ENCODE data around the gene TAS2R30.
"Not testable (repeated sequence)": the region's sequence is repeated elsewhere in the genome, so short reads cannot be mapped to it uniquely, and the experiment has no call there.

The TAS2R30 gene

GRCh38 chr12:11114130-11114529 lies 20.3 kb downstream of the TAS2R30 start:
- DNase-seq (ENCODE audit: low spot score) = not testable (repeated sequence)

GRCh38 chr12:11111213-11111612 lies 23.2 kb downstream of the TAS2R30 start:
- DNase-seq (ENCODE audit: low spot score) = not testable (repeated sequence)

GRCh38 chr12:11108862-11109261 lies 25.6 kb downstream of the TAS2R30 start:
- DNase-seq (ENCODE audit: low spot score) = no peak

- no peak for DNase-seq (ENCODE audit: low spot score)
Measured at GRCh38 chr12:11107719-11108118, 26.7 kb downstream of the TAS2R30 start.

- DNase-seq (ENCODE audit: low spot score) = no peak
Measured at GRCh38 chr12:11106288-11106687, 28.2 kb downstream of the TAS2R30 start.

- no peak for DNase-seq (ENCODE audit: low spot score)
Measured at GRCh38 chr12:11105546-11105945, 28.9 kb downstream of the TAS2R30 start.

GRCh38 chr12:11094910-11095309 lies 39.5 kb downstream of the TAS2R30 start:
- not testable (repeated sequence) for DNase-seq (ENCODE audit: low spot score)

GRCh38 chr12:11092128-11092527 lies 42.3 kb downstream of the TAS2R30 start, which contains the start of gene TAS2R43:
Gene TAS2R43, minus strand, starts transcription at chr12:11092313. Its CDS starts 84 bp downstream, at chr12:11092229.
- DNase-seq (ENCODE audit: low spot score) = no peak

GRCh38 chr12:11089246-11089645 lies 45.2 kb downstream of the TAS2R30 start:
- DNase-seq (ENCODE audit: low spot score) = no peak

- DNase-seq (ENCODE audit: low spot score) = no peak
Measured at GRCh38 chr12:11085419-11085818, 49.0 kb downstream of the TAS2R30 start.

All from hematopoietic multipotent progenitor cell treated with erythropoietin and hydrocortisone succinate and interleukin-3 and kit ligand, for 17 days (in vitro differentiated cells).